HG03175 (cell line): ENCODE measurements around the gene TMCC2.
"Not testable (repeated sequence)": the region's sequence is repeated elsewhere in the genome, so short reads cannot be mapped to it uniquely, and the experiment has no call there.

Experiments
- ATAC-seq: cut with Tn5 transposase; IDR thresholded peaks from one replicate; pipeline ENCODE4 v1.9.1; 2021; ENCODE audit warnings: mild to moderate bottlenecking, moderate library complexity; ENCODE audit not compliant: unreplicated experiment

The TMCC2 gene, protein sequence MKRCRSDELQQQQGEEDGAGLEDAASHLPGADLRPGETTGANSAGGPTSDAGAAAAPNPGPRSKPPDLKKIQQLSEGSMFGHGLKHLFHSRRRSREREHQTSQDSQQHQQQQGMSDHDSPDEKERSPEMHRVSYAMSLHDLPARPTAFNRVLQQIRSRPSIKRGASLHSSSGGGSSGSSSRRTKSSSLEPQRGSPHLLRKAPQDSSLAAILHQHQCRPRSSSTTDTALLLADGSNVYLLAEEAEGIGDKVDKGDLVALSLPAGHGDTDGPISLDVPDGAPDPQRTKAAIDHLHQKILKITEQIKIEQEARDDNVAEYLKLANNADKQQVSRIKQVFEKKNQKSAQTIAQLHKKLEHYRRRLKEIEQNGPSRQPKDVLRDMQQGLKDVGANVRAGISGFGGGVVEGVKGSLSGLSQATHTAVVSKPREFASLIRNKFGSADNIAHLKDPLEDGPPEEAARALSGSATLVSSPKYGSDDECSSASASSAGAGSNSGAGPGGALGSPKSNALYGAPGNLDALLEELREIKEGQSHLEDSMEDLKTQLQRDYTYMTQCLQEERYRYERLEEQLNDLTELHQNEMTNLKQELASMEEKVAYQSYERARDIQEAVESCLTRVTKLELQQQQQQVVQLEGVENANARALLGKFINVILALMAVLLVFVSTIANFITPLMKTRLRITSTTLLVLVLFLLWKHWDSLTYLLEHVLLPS

GRCh38 chr1:205227584-205228013 lies at the start of gene TMCC2:
Gene TMCC2, plus strand, starts transcription at chr1:205227946. Its CDS starts 619 bp downstream, at chr1:205228565.
- ATAC-seq: peak; percentile 67

- ATAC-seq: no peak
Observed at GRCh38 chr1:205179842-205180241, 47.9 kb upstream of the TMCC2 start.

- ATAC-seq: not testable (repeated sequence)
Observed at GRCh38 chr1:205180331-205180730, 47.4 kb upstream of the TMCC2 start.

DNA sequence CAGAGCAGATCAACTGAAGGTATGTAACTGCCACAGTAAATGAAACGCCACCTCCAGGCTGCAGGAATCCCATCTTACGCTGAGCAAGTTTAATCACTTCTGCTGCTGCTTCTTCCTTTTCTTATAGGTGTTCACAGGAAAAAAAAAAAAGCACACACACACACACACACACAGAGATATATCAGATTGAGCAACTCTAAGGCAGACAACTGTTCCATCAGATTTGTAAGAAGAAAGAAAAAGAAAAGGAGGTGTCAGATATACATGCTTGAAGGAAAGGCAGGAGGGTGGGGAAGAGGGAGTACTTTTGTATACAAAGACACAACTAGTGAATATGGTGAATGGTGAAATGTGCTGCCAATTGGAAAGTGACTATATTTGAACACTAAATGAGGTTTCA lies 44.8 kb upstream of the TMCC2 start:
- ATAC-seq: no peak

DNA sequence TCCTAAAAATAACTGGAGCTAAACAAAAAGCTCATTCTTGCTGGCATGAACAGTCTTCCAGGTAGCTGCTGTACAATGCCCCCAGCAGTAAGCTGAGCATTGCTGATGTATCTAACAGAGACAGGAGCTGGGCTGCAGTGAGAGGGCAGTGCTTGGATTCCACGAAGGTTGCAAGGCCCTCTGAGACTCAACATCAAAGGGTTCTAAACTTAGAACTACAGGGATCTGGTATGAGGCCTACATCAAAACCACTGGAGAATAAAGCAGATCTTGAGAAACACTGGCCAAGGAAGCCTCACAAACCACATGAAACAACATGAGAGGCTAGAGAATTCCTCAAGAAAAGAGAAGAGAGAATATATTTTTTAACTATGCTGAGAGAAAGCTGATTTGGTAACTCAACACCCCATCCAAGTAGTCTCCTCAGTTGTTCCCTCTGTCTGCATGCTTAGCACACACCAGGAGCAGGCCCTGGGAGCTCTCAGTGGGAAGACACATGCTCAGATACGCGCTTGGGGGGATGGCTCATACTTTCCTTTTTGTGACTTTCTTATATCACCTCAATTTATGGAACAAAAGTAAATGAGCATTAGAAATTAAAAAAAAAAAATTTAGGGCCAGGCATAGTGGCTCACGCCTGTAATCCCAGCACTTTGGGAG lies 43.9 kb upstream of the TMCC2 start:
- ATAC-seq: no peak

GRCh38 chr1:205186191-205186590 lies 41.6 kb upstream of the TMCC2 start:
- no peak for ATAC-seq

DNA sequence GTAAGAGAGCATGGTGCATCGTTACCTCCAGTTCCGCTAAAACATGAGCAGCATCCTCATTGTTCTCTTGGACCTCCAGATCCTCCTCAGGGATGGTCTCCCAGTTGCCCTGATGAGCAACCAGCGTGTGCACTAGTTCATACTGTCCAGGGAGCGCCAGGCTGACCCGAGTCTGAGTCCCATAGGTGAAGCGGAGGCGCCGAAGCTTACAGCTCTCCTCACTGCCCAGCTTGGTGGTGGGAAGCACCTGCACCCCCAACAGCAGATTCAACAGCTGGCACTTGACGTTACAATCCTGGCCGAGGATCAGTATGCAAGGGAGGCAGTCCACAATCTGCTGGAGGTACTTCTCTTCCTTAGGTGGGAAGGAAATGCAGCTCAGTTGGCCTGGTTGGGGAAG lies 40.3 kb upstream of the TMCC2 start:
- ATAC-seq: no peak

DNA sequence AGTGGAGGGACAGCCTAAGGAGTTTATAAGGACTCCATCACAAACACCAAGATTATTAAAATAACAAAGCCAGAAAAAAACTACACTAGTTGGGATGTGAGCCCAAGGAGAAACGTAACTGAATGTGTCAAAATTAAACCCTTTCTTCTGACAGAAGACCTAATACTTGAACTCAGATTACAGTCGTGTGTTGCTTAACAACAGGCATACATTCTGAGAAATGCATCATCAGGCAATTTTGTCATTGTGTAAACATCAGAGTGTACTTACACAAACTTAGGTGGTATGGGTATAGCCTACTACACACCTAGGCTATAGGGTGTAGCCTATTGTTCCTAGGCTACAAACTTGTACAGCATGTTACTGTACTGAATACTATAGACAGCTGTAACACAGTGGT lies 39.6 kb upstream of the TMCC2 start:
- no peak for ATAC-seq

DNA sequence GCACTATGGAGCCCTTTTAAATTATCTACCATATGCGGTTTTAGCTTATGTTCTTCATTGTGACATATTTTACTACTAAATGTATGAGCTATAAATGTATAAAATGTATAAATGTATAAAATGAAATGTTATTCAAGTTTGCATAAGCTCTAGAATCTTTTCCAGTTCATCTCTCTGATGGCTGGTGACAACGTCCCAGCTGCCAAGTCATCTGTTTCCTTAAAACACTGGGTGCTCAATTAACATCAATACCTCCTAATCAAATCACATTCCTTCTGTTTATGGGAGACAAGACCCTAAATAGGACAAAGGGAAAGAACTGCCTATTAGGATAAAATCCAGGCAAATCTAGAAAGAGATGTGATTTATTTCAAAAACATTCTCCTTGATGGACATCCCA lies 39.1 kb upstream of the TMCC2 start:
- ATAC-seq: no peak

GRCh38 chr1:205189131-205189530 lies 38.6 kb upstream of the TMCC2 start:
- ATAC-seq: no peak

- no peak for ATAC-seq
Observed at GRCh38 chr1:205190845-205191577, 36.7 kb upstream of the TMCC2 start.

- no peak for ATAC-seq
Observed at GRCh38 chr1:205191622-205192021, 36.1 kb upstream of the TMCC2 start.

- no peak for ATAC-seq
Observed at GRCh38 chr1:205192287-205192686, 35.5 kb upstream of the TMCC2 start.

GRCh38 chr1:205199090-205199930 lies 28.4 kb upstream of the TMCC2 start:
- no peak for ATAC-seq

- ATAC-seq: no peak
Observed at GRCh38 chr1:205199931-205200299, 27.8 kb upstream of the TMCC2 start.

DNA sequence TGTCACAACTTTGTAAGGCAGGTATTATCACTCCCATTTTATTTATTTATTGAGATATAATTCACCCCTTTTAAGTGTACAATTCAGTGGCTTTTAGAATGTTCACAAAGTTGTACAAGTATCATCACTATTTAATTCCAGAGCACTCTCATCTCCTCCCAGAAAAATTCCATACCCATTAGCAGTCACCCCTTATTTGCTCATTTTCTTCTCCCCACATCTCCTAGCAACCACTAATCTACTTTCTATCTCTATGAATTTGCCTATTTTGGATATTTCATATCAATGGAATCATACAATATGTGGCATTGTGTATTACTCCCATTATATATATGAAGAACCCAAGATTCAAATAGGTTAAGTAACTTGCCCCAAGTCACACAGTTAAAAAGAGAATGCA lies 23.2 kb upstream of the TMCC2 start:
- ATAC-seq: no peak

GRCh38 chr1:205205055-205205454 lies 22.7 kb upstream of the TMCC2 start:
- ATAC-seq: no peak

DNA sequence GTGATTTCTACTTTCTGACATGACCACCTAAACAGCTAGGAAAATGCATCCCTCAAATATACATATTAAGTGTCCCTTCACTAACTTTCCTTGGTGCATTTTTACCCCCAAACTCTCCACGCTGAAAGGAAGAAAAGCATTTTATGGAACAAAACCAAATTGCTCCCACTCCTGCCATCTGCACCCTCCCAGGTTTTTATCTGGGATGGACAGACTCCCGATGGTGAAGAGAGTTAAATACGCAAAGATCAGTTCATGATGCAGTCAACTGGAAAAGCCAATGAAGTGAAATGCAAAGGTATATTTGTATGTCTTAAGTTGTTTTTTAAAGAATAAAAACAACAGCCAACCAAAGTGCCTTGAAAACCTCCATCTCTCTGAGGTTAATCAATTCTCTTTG lies 18.9 kb upstream of the TMCC2 start:
- ATAC-seq: no peak

DNA sequence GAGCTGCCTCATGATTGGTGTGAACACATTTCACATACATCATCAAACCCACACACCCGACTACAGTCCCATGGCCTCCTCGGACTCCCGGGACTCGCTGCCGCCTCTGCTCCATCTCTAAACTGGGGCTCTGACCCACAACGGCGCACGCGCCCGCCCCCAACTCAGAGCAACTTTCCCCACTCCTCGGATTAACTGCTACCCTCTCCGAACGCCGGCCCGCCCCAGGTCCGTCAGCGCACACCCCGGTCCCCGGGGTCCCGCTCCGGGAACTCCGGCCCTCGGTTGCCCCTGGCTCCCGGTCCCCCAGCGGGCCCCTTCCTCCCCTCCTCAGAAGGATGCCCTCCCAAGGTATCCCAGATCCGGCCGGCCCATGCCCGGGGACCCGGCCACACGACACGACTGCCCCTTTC lies 17.0 kb upstream of the TMCC2 start:
- ATAC-seq: no peak

GRCh38 chr1:205211169-205211838 lies 16.4 kb upstream of the TMCC2 start, which contains the start of gene DSTYK:
Gene DSTYK, minus strand, starts transcription at chr1:205211702. Its CDS starts 167 bp downstream, at chr1:205211535.
- peak; percentile 82 for ATAC-seq
